Suppressor macrophage treated with lipopolysaccharide for 1 hour (primary cell): ENCODE results near the gene SMAD1.

Experiments used
- DNase-seq, 3 donors: peaks; one replicate each; pipeline ENCODE4 v3.0.0-alpha.2; 2020 to 2022

Gene SMAD1

DNA sequence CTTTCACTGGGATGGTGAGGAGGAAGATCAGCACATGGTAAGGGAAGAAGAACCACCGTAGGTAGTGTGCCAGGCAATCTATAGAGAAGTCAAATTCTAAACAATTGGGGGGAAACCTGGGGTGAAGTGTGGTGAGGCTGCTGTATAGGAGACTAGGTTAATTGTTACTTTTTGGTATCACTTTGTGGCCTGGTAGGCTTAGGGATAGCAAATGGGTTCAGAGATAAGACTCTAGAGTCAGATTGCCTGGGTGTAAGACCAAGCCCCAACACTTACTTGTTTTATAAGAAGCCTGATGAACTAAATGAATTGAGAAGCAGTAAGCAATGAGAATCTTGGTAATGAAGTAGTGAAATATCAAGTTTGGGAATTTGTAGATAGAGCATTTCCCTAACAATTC lies 8.7 kb downstream of the SMAD1 start:
- DNase-seq = no peak

DNA sequence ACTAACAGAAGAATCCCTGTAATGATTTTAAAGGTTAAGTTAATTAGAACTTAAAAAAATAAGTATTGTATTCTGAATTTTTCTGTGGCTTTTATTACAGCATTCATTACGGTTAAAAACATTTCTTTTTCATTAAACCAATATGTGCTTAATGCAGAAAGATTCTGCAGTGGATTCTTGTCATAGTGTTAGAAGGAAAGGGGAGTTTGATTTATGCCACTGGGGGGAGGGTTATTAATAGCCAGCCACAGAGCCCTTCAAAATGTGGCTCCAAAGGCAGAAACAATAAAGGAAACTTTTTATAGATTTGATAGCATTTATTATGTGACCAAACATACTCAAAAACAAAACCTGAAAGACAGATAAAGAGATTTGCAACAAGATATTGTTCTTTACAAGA lies 9.1 kb downstream of the SMAD1 start:
- no peak for DNase-seq

DNA sequence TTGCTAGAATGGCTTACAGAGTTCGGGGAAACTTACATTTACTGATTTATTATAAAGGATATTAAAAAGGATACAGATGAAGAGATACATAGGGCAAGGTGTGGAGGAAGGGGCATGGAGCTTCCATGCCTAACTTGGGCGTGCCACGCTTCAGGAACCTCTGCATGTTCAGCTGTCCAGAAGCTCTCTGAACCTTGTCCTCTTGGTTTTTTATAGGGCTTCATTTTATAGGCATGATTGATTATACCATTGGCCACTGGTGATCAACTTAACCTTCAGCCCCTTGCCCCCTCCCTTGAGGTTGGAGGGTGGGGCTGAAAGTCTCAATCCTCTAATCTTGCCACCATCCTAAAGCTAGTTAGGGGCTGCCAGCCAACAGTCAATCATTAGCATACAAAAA lies 10.7 kb downstream of the SMAD1 start:
- DNase-seq = no peak

DNA sequence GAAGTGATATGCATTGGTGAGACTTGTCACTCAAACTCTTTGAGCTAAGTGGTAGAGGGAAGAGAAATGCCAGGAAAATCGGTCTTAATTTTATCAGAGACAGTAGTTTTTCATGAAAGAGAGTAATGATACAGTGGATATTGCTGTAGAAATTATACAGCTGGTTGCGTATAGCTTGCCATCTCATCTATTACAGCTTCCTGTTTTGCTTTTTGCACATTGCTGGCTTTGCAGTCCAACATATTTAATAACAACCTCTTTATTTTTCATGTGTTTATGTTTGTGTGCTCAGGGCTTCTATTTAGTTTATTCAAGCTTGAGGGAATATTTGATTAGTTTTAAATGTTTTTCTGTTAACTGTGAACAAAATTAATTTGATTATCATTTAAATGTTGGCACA lies 11.5 kb downstream of the SMAD1 start:
- no peak for DNase-seq

DNA sequence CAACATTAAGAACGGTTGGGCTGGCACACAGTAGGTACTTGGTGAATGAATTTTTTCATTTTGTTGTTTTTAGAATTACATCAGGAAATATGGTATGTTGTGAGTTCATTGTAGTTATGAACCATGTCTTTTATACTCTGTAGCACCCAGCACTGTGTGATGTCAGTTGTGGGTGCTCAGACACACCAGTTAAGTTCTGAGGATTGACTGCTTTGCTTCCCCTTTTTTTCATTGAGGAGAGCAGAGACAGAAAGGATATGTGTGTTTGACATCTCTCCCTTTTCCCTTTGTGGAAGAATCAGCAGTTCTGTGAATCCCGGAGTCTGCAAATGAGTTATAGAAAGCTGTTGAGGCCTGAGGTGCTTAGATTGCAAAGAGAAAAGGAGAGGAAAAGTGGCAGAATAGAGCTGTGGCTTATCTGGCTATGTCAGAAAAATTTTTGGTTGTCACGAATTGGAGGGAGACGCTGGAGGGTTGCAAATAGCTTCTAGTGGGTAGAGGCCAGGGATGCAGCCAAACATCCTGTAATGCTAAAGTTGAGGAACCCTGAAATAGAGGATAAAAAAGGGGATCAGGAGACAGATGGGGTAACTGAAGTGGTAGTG lies 13.1 kb downstream of the SMAD1 start:
- DNase-seq = peak in 2 of 3 donors; percentile 5 to 37

DNA sequence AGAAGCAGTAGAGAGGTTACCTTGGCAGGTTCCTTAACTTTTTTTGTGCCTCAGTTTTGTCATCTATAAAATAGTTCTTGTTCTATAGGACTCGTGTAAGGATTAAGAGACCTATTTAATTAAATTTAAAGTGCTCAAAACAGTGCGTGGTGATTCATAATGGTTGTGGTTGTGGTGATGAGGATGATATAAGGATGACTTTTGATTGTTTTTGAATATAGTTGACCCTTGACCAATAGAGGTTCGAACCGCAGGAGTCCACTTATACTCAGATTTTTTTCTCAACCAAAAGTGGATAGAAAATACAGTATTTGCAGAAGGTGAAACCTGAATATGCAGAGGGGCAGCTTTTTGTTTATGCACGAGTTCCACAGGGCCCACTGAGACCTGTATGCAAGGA lies 14.6 kb downstream of the SMAD1 start:
- DNase-seq = no peak

DNA sequence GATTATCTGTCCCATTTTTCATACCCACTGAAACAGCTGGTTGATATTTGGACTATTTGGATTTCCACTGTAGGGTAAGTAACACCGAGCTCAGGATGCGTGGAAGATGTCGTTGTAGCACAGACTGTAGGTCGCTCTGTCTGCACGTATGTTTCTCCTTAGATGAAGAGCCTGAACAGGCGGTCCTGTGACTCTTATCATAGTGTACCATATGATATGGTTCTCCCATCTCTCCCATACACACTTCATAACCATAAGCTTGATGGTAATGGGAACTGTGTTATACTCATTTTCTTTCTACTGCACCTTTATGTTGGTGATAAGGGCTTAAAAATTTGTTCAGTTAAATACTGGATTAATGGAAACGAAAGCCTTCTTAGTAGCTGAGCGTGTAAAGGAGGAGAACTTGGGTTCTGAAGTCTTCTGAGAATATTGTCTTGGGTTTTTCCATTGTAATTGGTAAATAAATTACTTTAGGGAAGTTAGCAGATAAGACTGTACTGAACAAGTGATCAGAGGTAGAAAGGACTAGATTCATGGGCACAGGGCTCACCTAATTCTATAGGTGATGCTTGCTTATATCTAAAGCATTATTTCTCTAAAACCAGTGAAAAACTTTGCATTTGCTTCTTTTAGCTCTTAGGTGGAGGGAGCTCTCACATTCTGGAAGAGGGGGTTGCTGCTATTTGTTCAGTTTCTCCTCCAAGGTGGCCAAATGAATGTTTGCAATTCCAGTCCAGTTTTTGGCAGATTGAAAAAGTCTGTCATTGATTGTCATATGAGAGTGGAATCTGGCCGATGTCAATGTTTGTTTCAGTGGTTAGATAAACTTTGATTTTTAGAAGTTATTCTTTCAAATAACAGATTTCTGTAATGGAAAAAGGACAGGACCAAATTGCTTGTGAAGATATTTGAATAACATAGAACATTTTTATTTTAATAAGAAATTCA lies 15.8 kb downstream of the SMAD1 start:
- no peak for DNase-seq

DNA sequence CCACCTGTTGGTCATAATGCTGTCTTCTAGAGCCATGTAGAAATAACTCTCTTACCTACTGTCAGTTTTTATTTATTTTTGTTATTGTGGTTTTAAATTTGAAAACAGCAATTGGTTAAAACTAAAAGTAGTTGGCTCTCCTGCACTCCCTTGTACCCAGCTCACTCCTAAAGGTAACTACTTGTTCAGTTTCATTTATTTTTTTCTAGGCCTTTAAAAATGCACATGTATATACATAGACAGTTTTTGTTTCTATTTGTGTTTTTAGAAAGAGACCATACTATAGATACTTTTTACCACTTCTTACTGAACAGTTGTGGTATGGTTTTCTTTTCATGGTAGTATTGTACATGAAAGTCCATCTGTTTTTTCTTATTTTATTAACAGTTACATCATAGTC lies 16.8 kb downstream of the SMAD1 start:
- no peak for DNase-seq

DNA sequence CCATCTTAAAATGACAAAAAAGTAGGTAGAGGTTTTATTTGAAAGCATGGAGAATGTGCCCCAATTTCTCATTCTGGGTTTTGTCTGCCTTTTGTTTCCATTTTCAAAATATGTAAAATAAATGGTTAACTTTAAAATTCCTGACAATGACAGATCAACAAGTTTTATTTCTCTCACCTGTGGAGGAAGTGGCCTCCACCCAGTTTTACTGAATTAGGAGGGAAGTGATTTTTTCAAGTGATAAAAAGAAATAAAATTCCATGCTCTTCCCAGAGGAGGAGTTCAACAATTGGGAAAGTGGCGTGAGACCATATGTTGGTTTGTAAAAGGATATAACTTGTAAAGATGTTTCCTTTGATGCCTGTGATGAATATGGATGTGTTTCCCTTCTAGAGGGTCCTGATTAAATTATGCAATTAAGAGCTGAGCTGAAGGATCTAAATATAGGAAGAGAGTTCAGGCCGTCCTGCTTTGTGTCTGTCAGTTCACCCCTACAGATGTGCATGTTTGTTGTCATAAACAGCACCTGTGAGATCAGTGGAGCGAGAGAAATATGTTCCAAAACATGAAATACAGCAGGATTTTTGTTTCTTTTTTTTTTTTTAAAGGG lies 19.5 kb downstream of the SMAD1 start:
- no peak for DNase-seq

DNA sequence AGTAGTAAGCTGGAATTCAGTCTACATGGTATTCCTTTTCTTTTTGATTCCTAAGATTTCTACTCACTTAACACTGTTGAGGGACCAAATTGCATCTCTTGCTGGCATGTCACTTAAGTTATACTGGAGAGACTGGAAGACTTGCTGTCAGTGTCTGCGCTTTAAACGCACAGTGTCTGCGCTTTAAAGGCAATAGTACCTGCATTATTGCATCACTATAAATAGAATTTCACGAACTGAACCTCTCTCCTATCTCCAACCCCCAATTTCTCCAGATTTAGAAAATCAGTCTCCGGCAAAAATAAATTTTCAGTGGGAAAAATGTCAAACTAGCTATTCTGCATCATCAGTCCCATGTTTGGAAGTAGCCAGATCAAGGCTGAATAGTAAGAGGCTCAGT lies 21.2 kb downstream of the SMAD1 start:
- DNase-seq = no peak

DNA sequence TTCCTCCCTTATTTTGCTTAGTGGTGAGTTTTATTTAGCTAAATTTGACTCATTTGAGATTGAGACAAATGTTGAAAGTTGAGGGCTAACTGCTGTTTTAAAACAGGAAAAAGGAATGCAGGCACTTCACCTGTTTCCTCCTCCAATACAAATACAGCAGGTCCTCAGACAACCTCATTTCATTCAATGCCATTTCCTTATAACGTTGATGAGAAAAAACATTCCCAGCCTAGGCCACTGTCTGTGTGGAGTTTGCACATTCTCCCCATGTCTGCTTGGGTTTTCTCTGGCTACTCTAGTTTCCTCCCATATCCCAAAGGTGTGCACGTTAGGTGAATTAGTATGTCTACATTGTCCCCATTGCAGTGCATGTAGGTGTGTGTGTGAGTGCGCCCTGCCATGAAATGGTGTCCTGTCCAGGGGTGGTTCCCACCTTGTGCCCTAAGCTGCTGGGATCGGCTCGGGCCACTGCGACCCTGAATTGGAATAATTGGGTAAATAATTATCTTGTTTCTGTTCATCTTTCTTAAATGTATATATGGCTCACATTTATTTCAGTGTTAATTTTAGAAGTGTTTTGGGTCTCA lies 21.9 kb downstream of the SMAD1 start:
- DNase-seq = no peak

DNA sequence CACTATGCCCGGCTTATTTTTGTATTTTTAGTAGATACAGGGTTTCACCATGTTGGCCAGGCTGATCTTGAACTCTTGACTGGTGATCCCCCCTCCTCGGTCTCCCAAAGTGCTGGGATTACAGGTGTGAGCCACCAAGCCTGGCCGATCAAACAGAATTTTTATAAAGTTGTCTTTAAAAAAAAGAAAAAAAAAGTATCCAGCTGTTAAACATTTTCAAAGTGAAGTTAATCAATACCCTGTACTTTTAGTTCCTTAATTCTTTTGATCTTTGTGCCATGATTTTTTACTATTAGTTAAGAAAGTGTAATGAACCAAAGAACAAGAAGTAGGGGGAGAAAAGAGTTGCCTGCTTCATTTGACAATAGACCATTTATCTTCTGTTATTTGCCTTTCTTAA lies 24.3 kb downstream of the SMAD1 start:
- no peak for DNase-seq

DNA sequence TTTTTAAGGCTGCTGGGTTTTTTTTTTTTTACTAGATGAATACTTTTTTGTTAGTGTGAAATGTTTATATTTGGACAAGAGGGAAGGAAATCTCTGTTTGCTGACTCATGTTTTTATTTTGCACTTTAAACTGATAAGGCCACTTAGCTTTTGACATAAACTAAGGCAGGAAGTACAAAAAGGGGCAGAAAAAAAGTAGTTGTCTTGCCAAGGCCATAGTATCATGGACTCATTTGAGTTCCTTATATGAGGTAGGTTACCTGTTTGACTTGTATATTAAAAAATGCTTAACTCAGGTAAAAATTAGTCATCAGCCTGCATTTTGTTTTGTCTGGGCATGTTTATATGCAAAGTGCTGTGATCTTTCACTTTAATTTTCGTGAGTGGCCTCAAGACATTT lies 26.0 kb downstream of the SMAD1 start:
- no peak for DNase-seq

DNA sequence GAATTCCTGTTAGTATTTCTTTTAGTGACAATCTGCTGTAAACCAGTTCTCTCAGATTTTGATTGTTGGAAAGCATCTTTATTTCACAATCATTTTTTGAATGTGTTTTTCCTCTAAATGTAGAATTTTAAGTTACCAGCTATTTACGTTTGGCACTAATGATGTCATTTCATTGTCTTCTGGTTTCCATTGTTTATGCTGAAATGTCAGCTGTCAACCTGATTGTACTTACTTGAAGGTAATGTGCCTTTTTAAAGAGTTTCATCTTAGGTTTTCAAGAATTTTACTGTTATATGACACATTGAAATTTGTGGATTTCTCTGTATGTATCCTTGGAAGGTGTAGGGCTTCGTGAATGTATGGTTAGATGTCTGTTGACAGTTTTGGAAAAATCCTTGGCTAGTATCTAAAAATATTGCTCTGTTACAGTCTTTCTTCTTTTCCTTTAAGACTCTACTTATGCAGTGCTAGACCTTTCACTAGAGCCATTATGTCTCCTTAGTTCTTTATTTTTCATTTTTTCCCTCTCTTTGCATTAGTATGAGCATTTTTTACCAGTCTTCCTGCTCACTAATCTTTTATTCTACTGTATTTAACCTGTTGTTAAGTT lies 30.4 kb downstream of the SMAD1 start:
- DNase-seq = peak in 1 of 3 donors; percentile 42

DNA sequence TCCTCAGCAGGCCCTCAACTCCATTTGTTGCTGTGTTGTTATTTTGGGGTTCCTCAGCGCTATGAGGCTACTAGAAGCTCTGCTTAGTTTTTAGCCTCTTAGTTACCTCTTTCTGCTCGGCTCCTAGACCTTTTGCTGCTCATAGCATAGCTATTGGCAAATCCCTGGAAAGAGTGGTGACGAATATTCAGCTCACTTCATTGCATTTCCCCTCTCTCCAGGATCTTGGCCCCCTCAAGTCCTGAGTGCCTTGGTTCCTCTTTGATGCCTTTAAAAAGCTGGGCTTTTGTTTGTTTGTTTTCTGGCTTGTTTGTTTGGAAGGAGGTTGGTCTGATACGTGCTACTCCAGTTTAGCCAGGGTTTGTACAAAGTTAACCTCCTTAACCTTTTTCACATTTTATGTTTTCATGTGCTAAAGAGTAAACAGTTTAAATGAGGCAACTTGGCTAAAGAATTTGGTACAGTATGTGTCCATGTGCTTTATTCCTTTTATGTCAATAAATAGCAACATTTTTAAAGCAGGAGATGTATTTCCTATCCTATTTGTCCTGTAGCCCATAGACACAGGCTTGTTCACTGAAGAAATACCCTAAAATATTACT lies 31.5 kb downstream of the SMAD1 start:
- DNase-seq = no peak

DNA sequence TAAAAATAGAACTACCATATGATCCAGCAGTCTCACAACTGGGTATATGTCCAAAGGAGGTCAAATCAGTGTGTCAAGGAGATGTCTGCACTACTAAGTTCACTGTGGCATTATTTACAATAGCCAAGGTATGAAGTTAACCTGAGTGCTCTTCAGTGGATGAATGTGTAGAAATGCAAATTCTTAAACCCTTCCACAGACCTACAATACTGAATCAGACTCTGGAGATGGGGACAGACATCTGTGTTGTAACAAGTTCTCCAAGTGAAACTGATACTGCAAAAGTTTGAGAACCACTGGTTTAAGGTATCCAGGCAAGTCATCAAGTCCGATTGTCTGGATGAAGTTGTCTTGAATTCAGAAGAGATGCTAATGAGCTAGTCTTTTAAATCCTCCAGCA lies 38.5 kb downstream of the SMAD1 start:
- DNase-seq = no peak

DNA sequence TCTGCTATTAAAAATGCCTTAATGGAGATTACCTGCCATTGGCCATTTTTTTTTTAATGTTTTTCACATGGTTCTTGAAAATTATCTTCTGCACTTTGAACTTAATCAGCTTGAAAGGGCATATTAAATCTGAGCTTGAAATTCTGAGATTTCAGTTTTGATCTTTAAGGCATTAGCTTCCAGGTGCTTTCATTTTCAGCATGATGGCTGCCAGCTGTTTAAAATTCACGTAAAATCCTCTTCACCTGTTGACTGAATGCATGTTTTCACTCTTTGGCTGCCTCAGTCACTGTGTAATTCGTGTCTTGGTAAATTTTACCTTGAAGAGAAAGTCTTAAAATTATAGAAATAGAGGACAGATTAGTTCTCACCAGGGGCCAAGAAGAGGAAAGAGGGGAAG lies 39.6 kb downstream of the SMAD1 start:
- no peak for DNase-seq

DNA sequence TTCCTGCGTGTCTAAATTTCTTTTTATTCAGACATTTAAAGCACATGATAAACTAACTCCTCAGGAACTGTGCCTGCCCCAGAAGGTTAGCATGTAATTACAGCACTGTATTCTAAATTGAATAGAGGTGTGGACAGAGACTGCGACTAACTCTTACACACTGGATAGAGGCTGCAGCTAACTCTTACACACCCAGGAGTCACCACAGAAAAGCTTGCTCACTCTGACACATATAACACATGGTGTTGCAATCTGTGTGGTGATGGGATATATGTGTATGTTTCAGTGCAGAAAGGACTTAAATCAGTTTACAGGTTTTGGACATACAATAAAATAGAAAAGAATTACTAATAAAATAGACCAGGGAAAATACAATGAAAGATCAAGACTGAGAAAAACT lies 41.5 kb downstream of the SMAD1 start:
- DNase-seq = no peak

DNA sequence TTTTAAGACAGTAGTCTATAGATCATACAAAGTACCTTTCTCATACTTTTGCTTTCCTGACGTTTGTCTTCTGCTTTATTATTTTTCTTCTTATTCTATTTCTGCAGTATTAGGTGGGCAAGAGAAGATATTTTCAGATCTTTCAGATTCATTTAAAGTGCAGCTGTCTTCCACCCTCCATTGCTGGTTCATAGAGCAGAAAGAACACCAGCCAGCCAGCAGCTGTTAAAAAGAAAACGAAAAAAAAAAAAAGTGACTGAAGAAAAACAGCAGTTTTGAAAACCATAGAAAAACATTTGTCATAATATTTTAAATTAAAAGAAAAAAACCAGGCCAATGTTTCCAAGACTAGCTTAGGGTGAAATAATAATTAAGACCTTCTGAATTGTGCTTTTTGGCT lies 42.9 kb downstream of the SMAD1 start:
- no peak for DNase-seq

DNA sequence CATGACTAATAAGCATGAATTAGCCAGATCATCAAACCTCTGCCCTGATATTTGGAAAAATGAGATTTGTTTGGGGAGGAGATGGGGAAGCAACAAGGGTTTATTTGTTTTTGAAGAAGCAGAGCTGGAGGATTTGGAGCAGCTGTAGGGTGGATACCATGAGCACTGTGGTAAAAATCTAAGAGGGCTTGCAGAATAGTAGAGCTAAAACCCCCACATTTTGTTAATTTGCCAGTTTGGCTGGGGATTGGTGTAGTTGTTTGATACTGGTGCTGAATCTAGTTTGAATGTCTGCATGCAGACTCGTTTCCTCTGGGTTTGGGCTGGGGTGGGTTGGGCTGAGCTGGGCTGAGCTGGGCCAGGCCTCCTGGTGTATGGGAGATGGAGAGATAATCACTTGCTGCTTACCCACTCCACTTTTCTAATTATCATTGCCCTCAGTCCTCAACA lies 43.7 kb downstream of the SMAD1 start:
- no peak for DNase-seq

DNA sequence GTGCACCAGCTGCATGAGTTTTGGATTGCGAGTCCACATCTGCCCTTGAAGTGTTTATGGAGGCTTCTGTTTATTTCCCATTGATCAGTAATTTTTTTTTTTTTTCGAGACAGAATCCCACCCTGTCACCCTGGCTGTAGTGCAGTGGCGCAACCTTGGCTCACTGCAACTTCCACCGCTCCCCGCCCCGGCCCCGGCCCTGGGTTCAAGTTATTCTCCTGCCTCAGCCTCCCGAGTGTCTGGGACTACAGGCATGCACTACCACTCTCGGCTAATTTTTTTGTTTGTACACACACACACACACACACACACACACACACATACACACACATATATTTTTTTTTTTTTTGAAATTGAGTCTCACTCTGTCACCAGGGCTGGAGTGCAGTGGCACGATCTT lies 46.1 kb downstream of the SMAD1 start:
- no peak for DNase-seq

DNA sequence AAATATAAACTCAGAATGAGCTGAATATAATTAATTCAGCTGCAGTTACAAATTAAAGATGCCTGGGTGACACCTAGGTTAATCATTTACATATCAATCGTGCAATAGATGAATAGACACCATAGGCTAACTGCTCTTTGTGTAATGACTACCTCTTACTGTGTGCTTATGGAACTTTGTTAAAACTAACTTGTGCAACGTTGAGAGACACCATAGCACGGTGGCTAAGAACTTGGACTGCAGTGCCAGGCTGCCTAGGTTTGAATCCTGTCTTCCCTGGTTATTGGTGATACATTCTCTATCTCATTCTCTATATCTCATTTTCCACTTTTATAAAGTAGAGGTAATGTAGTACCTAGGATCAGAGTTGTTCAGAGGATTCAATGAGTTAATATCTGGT lies 46.9 kb downstream of the SMAD1 start:
- no peak for DNase-seq

DNA sequence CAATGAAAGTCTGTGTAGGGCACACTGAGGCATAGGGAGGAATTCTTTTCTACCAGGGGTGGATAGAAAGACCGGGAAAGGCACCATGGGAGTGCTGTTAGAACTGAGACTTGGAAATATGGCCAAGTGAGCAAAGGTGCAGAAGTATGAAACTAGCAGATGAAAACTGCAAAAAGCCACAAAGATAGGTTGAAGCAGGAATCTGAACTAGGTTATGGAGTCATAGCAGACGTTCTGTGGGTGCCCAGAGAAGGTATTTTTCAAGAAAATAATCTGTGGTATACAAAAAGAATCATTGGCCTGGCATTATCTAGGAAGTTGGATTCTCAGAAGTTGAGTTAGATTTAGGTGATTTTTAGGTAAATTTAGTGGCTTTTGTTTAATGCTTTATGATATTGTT lies 48.5 kb downstream of the SMAD1 start:
- DNase-seq = no peak
